HG02885 (cell line): Measurements from ENCODE around the gene MAP1S.

Experiments
- ATAC-seq: cut with Tn5 transposase; IDR thresholded peaks from one replicate; pipeline ENCODE4 v1.9.1; 2021; ENCODE audit warnings: mild to moderate bottlenecking; ENCODE audit not compliant: unreplicated experiment, poor library complexity

The MAP1S gene

GRCh38 chr19:17734146-17734545 lies 14.9 kb downstream of the MAP1S start:
- ATAC-seq, result no peak

GRCh38 chr19:17735410-17735809 lies 16.1 kb downstream of the MAP1S start:
- ATAC-seq, result no peak

DNA sequence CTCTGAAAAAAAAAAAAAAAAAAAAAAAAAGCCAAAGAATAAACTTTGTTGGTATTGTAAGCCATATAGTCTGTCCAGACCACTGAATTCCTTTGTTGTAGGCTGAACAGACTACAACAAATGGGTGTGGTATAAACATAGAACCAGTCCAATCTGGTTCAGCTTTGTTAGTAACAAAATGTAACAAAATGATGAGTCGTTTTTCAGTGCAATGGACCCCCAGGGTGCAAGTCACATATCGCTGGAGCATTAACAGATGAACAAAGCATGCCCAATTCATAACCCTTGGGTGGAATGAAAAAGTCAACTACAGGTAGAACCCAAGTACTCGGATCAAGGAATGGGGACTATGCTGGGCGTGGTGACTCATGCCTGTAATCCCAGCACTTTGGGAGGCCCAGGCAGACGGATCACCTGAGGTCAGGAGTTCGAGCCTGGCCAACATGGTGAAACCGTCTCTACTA lies 18.4 kb downstream of the MAP1S start:
- no peak for ATAC-seq

GRCh38 chr19:17739121-17739875 lies 20.0 kb downstream of the MAP1S start:
- no peak for ATAC-seq

DNA sequence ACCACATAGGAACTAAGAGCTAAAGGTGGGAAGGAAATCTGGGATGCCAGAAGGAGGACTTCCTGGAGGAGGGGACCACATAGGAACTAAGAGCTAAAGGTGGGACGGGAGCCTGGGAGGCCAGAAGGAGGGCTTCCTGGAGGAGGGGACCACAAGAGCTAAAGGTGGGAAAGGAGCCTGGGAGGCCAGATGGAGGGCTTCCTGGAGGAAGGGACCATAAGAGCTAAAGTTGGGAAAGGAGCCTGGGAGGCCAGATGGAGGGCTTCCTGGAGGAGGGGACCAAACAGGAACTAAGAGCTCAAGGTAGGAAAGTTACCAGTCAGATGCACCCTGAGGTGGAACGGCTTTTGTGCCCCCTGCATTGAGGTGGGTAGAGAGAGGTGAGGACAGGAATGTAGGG lies 22.2 kb downstream of the MAP1S start:
- no peak for ATAC-seq

DNA sequence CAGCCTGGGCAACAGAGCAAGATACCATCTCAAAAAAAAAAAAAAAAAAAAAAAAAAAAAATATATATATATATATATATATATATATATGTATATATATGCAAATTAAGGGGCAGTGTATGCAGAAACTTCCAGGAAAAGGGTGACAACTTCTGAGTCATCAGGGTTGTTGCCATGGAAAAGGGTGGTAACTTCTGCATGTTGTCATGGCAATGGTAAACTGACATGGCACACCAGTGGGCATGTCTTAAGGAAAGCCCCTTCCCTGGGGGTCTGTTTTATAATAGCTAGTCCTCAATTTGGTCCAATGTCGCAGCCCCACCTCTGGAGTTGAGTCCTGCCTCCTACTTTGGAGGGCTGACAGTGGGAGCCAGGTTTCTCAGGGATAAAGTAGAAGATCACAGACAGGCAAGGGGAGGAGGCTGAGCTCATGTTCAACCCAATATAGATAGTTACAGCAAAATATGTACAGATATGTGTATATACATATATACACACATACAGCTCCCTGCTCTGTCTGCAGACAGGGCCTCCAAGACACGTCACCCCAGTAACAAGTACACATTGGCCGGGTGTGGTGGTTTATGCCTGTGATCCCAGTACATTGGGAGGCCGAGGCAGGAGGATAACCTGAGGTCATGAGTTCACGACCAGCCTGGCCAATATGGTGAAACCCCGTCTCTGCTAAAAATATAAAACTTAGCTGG lies 24.7 kb downstream of the MAP1S start:
- no peak for ATAC-seq

GRCh38 chr19:17747205-17748098 lies 28.2 kb downstream of the MAP1S start:
- ATAC-seq, result peak; percentile 76

DNA sequence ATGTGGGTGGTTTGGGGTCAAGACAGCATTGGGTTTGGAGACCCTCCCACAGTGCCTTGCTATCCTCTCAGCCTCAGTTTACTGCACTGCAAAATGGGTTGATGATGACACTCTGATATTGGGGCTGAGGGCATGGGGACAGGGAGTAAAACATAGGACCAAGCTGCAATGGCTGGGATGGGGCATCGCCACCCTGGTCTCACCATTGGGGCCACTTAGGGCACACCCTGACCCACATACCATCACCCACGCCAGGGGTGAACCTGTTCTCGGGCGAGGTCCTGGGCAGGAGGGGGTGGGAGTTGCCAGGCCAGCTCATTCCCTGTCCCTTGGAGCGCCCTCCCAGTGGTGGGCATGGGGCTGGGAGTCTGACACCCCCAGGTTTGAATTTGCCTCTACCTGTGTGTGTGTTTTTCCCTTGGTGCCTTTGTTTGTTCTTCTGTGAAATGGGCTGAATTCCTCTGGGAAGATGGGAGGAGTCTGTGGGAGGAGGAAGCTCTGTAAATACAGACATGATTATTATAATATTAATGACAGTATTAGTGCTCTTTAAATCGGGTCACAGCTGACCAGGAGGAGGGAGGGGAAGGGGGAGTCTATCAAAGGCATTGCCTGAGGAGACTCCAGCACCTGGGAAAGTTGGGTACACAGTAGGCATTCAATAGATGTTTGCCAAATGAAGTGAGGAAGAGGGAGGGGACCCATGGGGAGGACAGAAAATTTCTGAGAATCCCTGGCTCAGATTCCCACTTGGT lies 29.8 kb downstream of the MAP1S start:
- ATAC-seq, result no peak

DNA sequence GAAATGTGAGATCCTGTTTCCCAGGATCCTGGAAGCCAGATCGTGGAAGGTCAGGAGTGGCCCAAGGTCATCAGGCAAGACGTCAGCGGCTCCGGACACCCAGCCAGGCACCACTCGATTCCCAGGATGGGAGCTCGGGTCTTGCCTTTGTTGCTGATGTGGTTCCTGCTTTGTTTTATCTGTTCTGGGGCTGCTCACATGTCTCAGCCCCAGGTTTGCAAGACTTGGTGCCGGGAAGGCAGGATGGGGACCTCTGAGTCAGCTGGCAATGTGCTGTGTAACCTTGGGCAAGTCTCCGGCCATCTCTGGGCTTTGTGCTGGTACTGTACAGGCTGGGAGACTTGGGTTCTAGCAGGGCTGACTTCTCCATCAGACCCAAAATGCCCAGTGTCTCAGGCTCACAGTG lies 30.6 kb downstream of the MAP1S start:
- no peak for ATAC-seq

- peak; percentile 34 for ATAC-seq
Observed at GRCh38 chr19:17751103-17751911, 32.0 kb downstream of the MAP1S start, which contains the start of gene FCHO1. TSS of gene FCHO1 (plus strand) at chr19:17751477. CDS start at chr19:17755165, 3,688 bp downstream.

- no peak for ATAC-seq
Observed at GRCh38 chr19:17751912-17752273, 32.6 kb downstream of the MAP1S start.

- no peak for ATAC-seq
Observed at GRCh38 chr19:17752865-17753639, 33.8 kb downstream of the MAP1S start.

GRCh38 chr19:17753976-17754375 lies 34.7 kb downstream of the MAP1S start:
- no peak for ATAC-seq

DNA sequence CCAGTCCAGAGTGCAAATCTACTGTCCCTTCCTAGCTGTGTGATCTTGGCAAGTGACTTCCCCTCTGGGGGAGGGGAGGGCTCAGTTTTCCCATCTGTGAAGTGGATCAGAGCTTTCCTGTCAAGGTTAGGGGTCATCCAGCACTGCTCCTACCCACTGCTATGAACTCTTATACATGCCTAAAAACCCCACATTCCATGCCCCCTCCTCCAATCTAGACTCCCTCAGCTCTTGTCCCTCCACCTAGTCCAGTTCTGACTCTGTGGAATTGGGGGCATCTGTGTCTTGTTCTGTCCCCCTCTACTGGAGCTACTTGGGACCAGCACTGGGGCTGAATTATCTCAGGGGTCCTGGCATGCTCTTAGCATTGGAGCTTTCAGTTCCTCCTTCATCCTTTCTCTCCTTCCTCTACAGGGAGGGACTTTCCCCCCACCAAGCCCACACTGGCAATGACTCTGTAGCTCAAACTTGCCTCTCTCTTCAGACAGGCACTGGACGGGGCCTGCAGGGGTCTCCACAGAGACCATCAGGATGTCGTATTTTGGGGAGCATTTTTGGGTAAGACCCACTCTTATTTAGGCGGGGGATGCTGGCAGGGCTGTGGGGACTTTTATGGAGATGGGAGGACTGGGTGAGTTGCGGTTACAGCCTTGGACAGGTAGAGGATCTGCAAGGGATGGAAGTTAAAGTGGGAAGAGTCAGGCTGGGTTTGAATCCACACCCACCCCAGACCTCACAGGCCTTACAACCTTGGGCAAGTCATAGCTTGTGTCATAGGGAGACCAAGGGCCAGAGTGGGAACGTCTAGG lies 35.6 kb downstream of the MAP1S start:
- ATAC-seq, result peak; percentile 53

GRCh38 chr19:17755443-17755890 lies 36.2 kb downstream of the MAP1S start:
- no peak for ATAC-seq

DNA sequence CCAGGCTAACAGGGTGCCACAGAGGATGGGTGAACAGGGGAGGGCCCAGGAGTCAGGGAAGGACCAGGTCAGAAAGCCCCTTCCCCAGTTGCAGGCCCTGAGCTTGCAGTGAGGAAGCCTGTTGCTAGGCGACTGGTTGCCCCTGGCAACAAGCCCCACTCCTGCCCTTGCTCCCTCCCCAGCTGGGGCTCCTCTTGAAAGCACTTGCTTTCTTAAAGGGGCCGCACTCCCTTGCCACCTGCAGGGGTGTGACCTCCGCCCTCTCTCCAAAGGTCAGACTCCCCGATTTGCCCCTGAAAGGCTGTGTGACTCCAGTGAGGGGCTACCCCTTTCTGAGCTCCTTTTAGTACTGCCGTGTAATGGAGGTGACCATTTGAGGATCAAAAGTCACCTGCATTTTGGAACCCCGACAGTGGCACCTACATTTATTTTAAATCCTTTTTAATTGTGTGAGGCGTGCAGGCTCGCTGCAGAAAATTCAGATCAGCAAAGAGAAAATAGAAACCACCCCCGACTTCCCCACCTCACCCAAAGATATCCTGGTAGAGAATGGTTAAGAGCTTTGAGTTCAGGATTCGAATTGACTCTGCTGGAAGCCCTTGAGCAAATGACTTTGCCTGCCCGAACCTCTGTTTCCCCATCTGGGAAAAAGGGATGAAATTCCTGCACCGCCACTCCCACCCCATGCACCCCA lies 36.8 kb downstream of the MAP1S start:
- ATAC-seq, result peak; percentile 39

DNA sequence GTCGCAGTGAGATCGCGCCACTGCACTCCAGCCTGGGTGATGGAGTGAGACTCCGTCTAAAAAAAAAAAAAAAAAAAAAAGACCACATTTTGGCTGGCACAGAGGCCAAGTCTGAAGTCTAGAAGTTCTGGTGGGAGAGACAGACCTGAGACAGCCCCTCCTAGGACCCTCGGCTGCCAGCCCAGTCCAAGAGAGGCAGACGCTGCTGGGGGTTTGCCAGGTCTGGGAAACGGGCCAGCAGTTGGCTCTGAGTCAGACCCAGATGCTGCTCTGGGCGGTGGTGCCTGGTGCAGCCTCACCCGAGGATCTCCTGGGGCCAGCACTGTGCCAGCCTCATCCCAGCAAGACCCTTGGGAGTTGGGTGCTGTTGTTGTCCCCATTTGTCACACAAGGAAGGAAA lies 37.8 kb downstream of the MAP1S start:
- ATAC-seq, result no peak
